ENCODE results near the gene GRB10. TPM values are rescaled to one million over a fixed set of nuclear protein-coding genes. Genes with fewer than 3 reads are reported as not detected.
"Not testable (repeated sequence)": the region's sequence is repeated elsewhere in the genome, so short reads cannot be mapped to it uniquely, and the experiment has no call there.

Gene GRB10
- total RNA-seq, 1 experiment from 2014 or later: 92.9 TPM

- H3K36me3 ChIP-seq (replicated peaks; ENCODE audit: control insufficient read depth, insufficient read depth, low read length); DNase-seq; H3K27me3 ChIP-seq (ENCODE audit: control insufficient read depth, insufficient read depth, low read length); H3K4me3 ChIP-seq (ENCODE audit: insufficient read depth, low read depth, low read length): not testable (repeated sequence)
Observed at GRCh38 chr7:50580666-50581065, 202.0 kb downstream of the GRB10 start.

GRCh38 chr7:50580057-50580456, 202.6 kb downstream of the GRB10 start:
- H3K4me3 ChIP-seq (ENCODE audit: insufficient read depth, low read depth, low read length): no peak overlapping the region
- no peaks in the 10 kb centered on the region for H3K36me3 ChIP-seq (replicated peaks; ENCODE audit: control insufficient read depth, insufficient read depth, low read length)
- H3K27me3 ChIP-seq (ENCODE audit: control insufficient read depth, insufficient read depth, low read length): no peaks in the 10 kb centered on the region
- no peak for DNase-seq

GRCh38 chr7:50578105-50578504, 204.6 kb downstream of the GRB10 start:
- H3K4me3 ChIP-seq (ENCODE audit: insufficient read depth, low read depth, low read length); H3K27me3 ChIP-seq (ENCODE audit: control insufficient read depth, insufficient read depth, low read length); H3K36me3 ChIP-seq (replicated peaks; ENCODE audit: control insufficient read depth, insufficient read depth, low read length); DNase-seq: not testable (repeated sequence)

GRCh38 chr7:50577569-50577968, 205.1 kb downstream of the GRB10 start:
- H3K36me3 ChIP-seq (replicated peaks; ENCODE audit: control insufficient read depth, insufficient read depth, low read length): no peaks in the 10 kb centered on the region
- no peak overlapping the region for H3K4me3 ChIP-seq (ENCODE audit: insufficient read depth, low read depth, low read length)
- no peaks in the 10 kb centered on the region for H3K27me3 ChIP-seq (ENCODE audit: control insufficient read depth, insufficient read depth, low read length)
- no peak for DNase-seq

- H3K27me3 ChIP-seq (ENCODE audit: control insufficient read depth, insufficient read depth, low read length); H3K4me3 ChIP-seq (ENCODE audit: insufficient read depth, low read depth, low read length); H3K36me3 ChIP-seq (replicated peaks; ENCODE audit: control insufficient read depth, insufficient read depth, low read length); DNase-seq: not testable (repeated sequence)
Observed at GRCh38 chr7:50576388-50576787, 206.3 kb downstream of the GRB10 start.

- Histone ChIP-seq H3K27me3 (ENCODE audit: control insufficient read depth, insufficient read depth, low read length) (no peaks in the 10 kb centered on the region), H3K36me3 (replicated peaks; ENCODE audit: control insufficient read depth, insufficient read depth, low read length) (no peaks in the 10 kb centered on the region), H3K4me3 (ENCODE audit: insufficient read depth, low read depth, low read length) (no peak overlapping the region)
- no peak for DNase-seq
Observed at GRCh38 chr7:50567715-50568261, 214.9 kb downstream of the GRB10 start.

- H3K36me3 ChIP-seq (replicated peaks; ENCODE audit: control insufficient read depth, insufficient read depth, low read length): no peaks in the 10 kb centered on the region
- H3K4me3 ChIP-seq (ENCODE audit: insufficient read depth, low read depth, low read length): no peak overlapping the region
- no peak for DNase-seq
Observed at GRCh38 chr7:50565977-50566376, 216.7 kb downstream of the GRB10 start.

GRCh38 chr7:50565559-50565916, 217.2 kb downstream of the GRB10 start:
- no peak for DNase-seq
- Histone ChIP-seq H3K36me3 (replicated peaks; ENCODE audit: control insufficient read depth, insufficient read depth, low read length) (no peaks in the 10 kb centered on the region), H3K4me3 (ENCODE audit: insufficient read depth, low read depth, low read length) (no peak overlapping the region), H3K27me3 (ENCODE audit: control insufficient read depth, insufficient read depth, low read length) (no peaks in the 10 kb centered on the region)

More at GRCh38 chr7:50565977-50566376, 216.7 kb downstream of the GRB10 start:
- no peaks in the 10 kb centered on the region for H3K27me3 ChIP-seq (ENCODE audit: control insufficient read depth, insufficient read depth, low read length)

- H3K36me3 ChIP-seq (replicated peaks; ENCODE audit: control insufficient read depth, insufficient read depth, low read length): no peaks in the 10 kb centered on the region
- no peaks in the 10 kb centered on the region for H3K27me3 ChIP-seq (ENCODE audit: control insufficient read depth, insufficient read depth, low read length)
- DNase-seq: no peak
- no peak within 1 kb of the TSS for H3K4me3 ChIP-seq (ENCODE audit: insufficient read depth, low read depth, low read length)
Observed at GRCh38 chr7:50564640-50565558, 217.8 kb downstream of the GRB10 start, which contains the start of gene DDC. DDC (minus strand) TSS chr7:50565405; CDS start chr7:50544085, 21,320 bp downstream.

GRCh38 chr7:50564171-50564570, 218.5 kb downstream of the GRB10 start:
- no peak for DNase-seq
- Histone ChIP-seq H3K36me3 (replicated peaks; ENCODE audit: control insufficient read depth, insufficient read depth, low read length) (no peaks in the 10 kb centered on the region), H3K27me3 (ENCODE audit: control insufficient read depth, insufficient read depth, low read length) (no peaks in the 10 kb centered on the region), H3K4me3 (ENCODE audit: insufficient read depth, low read depth, low read length) (no peak overlapping the region)

- no peaks in the 10 kb centered on the region for H3K27me3 ChIP-seq (ENCODE audit: control insufficient read depth, insufficient read depth, low read length)
- DNase-seq: no peak
Observed at GRCh38 chr7:50562136-50562535, 220.6 kb downstream of the GRB10 start.

GRCh38 chr7:50560865-50561351, 221.8 kb downstream of the GRB10 start:
- no peaks in the 10 kb centered on the region for H3K36me3 ChIP-seq (replicated peaks; ENCODE audit: control insufficient read depth, insufficient read depth, low read length)
- H3K27me3 ChIP-seq (ENCODE audit: control insufficient read depth, insufficient read depth, low read length): no peaks in the 10 kb centered on the region
- no peak for DNase-seq
- no peak overlapping the region for H3K4me3 ChIP-seq (ENCODE audit: insufficient read depth, low read depth, low read length)

More at GRCh38 chr7:50562136-50562535, 220.6 kb downstream of the GRB10 start:
- Histone ChIP-seq H3K36me3 (replicated peaks; ENCODE audit: control insufficient read depth, insufficient read depth, low read length) (no peaks in the 10 kb centered on the region), H3K4me3 (ENCODE audit: insufficient read depth, low read depth, low read length) (no peak overlapping the region)

- Histone ChIP-seq H3K27me3 (ENCODE audit: control insufficient read depth, insufficient read depth, low read length) (no peaks in the 10 kb centered on the region), H3K4me3 (ENCODE audit: insufficient read depth, low read depth, low read length) (no peak overlapping the region), H3K36me3 (replicated peaks; ENCODE audit: control insufficient read depth, insufficient read depth, low read length) (no peaks in the 10 kb centered on the region)
- no peak for DNase-seq
Observed at GRCh38 chr7:50559881-50560280, 222.8 kb downstream of the GRB10 start.

- no peak for DNase-seq
- Histone ChIP-seq H3K4me3 (ENCODE audit: insufficient read depth, low read depth, low read length) (no peak overlapping the region), H3K36me3 (replicated peaks; ENCODE audit: control insufficient read depth, insufficient read depth, low read length) (no peaks in the 10 kb centered on the region), H3K27me3 (ENCODE audit: control insufficient read depth, insufficient read depth, low read length) (no peaks in the 10 kb centered on the region)
Observed at GRCh38 chr7:50558294-50559053, 224.2 kb downstream of the GRB10 start.
